Liver (tissue), 9 donors: ENCODE measurements around the gene RPTOR. TPM values are rescaled to one million over a fixed set of nuclear protein-coding genes. Genes with fewer than 3 reads are reported as not detected.

Source experiments
- DNase-seq: peaks from one replicate; pipeline ENCODE4 v3.0.0-alpha.2; 2017; ENCODE audit warnings: low spot score
- H3K27ac ChIP-seq, 2 donors: one replicate each; pipeline ENCODE4 v1.7.0; 2013; ENCODE audit warnings: inconsistent platforms in 2 of 2, low read length in 2 of 2, control low read depth in 1 of 2, low read depth in 1 of 2, mild to moderate bottlenecking in 1 of 2
- H3K27me3 ChIP-seq, 4 donors: one replicate each; pipeline versions ENCODE4 v1.6.1 to v1.7.0; 2013; ENCODE audit warnings: low read length in 3 of 4, inconsistent platforms in 1 of 4, mild to moderate bottlenecking in 1 of 4, moderate library complexity in 1 of 4; ENCODE audit not compliant: control insufficient read depth in 4 of 4, insufficient read depth in 4 of 4
- H3K36me3 ChIP-seq, 4 donors: one replicate each; pipeline versions ENCODE4 v1.6.1 to v1.7.0; 2013; ENCODE audit warnings: low read length in 3 of 4, mild to moderate bottlenecking in 3 of 4, low read depth in 1 of 4, moderate library complexity in 1 of 4; ENCODE audit not compliant: control insufficient read depth in 4 of 4, insufficient read depth in 3 of 4
- H3K4me1 ChIP-seq, 4 donors: one replicate each; pipeline versions ENCODE4 v1.6.1 to v1.7.0; 2013; ENCODE audit warnings: low read length in 3 of 4, mild to moderate bottlenecking in 3 of 4, moderate library complexity in 1 of 4; ENCODE audit not compliant: control insufficient read depth in 4 of 4, insufficient read depth in 4 of 4
- H3K4me3 ChIP-seq, 3 donors: one replicate each; pipeline versions ENCODE4 v1.6.1 to v1.7.0; 2013; ENCODE audit warnings: low read length in 3 of 3, control low read depth in 1 of 3, low read depth in 1 of 3, mild to moderate bottlenecking in 1 of 3
- H3K9ac ChIP-seq, 2 donors: one replicate each; pipeline ENCODE4 v1.7.0; 2013; ENCODE audit warnings: low read length in 2 of 2, mild to moderate bottlenecking in 2 of 2, moderate library complexity in 2 of 2, control low read depth in 1 of 2, low read depth in 1 of 2
- H3K9me3 ChIP-seq, 4 donors: one replicate each; pipeline versions ENCODE4 v1.6.1 to v1.7.0; 2013; ENCODE audit warnings: low read length in 3 of 4; ENCODE audit not compliant: control insufficient read depth in 4 of 4
- ATF3 ChIP-seq: IDR thresholded peaks from 2 replicates; pipeline ENCODE4 v1.6.1; 2016; ENCODE audit warnings: antibody characterized with exemption
- CTCF ChIP-seq: fragments of 150-350 bp; IDR thresholded peaks from 2 replicates; pipeline ENCODE4 v1.5.1; 2017; ENCODE audit warnings: improper control_type of control experiment, low read depth, low read length; ENCODE audit not compliant: missing input control
- EGR1 ChIP-seq, 2 donors: IDR thresholded peaks; 2 replicates each; pipeline ENCODE4 v1.6.1; 2016 to 2018; ENCODE audit warnings: antibody characterized with exemption in 2 of 2, low read depth in 2 of 2
- FOXA1 ChIP-seq: IDR thresholded peaks from 2 replicates; pipeline ENCODE4 v1.6.1; 2016; ENCODE audit warnings: antibody characterized with exemption
- FOXA2 ChIP-seq: IDR thresholded peaks from 2 replicates; pipeline ENCODE4 v1.6.1; 2016; ENCODE audit warnings: antibody characterized with exemption
- HNF4A ChIP-seq, 2 donors: conservative IDR thresholded peaks; 2 replicates each; pipeline ENCODE4 v1.6.1; 2016; ENCODE audit warnings: antibody characterized with exemption in 2 of 2, mild to moderate bottlenecking in 2 of 2
- HNF4G ChIP-seq: IDR thresholded peaks from 2 replicates; pipeline ENCODE4 v1.6.1; 2016; ENCODE audit warnings: antibody characterized with exemption
- NR2F2 ChIP-seq: IDR thresholded peaks from 2 replicates; pipeline ENCODE4 v1.6.1; 2016; ENCODE audit warnings: antibody characterized with exemption
- RAD21 ChIP-seq, 2 donors: IDR thresholded peaks; 2 replicates each; pipeline ENCODE4 v1.6.1; 2016; ENCODE audit warnings: antibody characterized with exemption in 2 of 2, mild to moderate bottlenecking in 2 of 2
- REST ChIP-seq: IDR thresholded peaks from 2 replicates; pipeline ENCODE4 v1.6.1; 2016; ENCODE audit warnings: antibody characterized with exemption, mild to moderate bottlenecking
- SP1 ChIP-seq: IDR thresholded peaks from 2 replicates; pipeline ENCODE4 v1.6.1; 2018; ENCODE audit warnings: antibody characterized with exemption, mild to moderate bottlenecking
- ZBTB33 ChIP-seq: IDR thresholded peaks from 2 replicates; pipeline ENCODE4 v1.6.1; 2016; ENCODE audit warnings: antibody characterized with exemption
- WGBS: extraction: QIAGEN DNeasy Blood & Tissue Kit; methylation state at CpG from one replicate; pipeline ENCODE4 v1.1.7; 2013; 5-methylcytosine and 5-hydroxymethylcytosine counted together
- polyA plus RNA-seq, 2 donors: library from polyadenylated mRNA; stranded (reverse) in 1 of 2; unstranded in 1 of 2; fragments of 200-250 nt in 1 of 2; fragments of >200 nt in 1 of 2; fragmentation: Nextera tagmentation in 1 of 2; extraction: Ambion mirVana in 1 of 2; gene quantifications; one replicate each; pipeline versions ENCODE4 v1.2.1 to v1.2.3, GENCODE V29; 2013 to 2015
- total RNA-seq, 2 donors: library from RNA; depleted of rRNA; stranded (reverse); fragments of >200 nt; gene quantifications; one replicate each; pipeline ENCODE4 v1.2.3, GENCODE V29; 2014
- donor health status: healthy.
- donor health status: healthy.
- donor health status: healthy.
- donor health status: healthy.
- donor health status: healthy.

RPTOR gene
- total and polyA plus RNA-seq, 4 donors = 4.8 to 25.4 (median 11.6) TPM

- no peak for DNase-seq
- WGBS = 92% methylated on average over 10 of the region's 10 CpGs
- Histone ChIP-seq H3K9me3 (no peaks in the 10 kb centered on the region), H3K27ac (no peak overlapping the region), H3K4me1 (no peaks in the 10 kb centered on the region), H3K4me3 (no peak overlapping the region), H3K9ac (no peak overlapping the region), H3K27me3 (no peaks in the 10 kb centered on the region), H3K36me3 (peaks cover 0 to 2% (median under 1%) of the 10 kb centered on the region in 4 donors)
- TF ChIP-seq ATF3 (no peak), HNF4A (conservative IDR thresholded peaks at IDR 0.05) (no peak), REST (no peak), ZBTB33 (no peak), SP1 (no peak), NR2F2 (no peak), FOXA1 (no peak), RAD21 (IDR thresholded peaks at IDR 0.05) (no peak)
Observed at GRCh38 chr17:80631142-80632045, 86.8 kb downstream of the RPTOR start.

- WGBS = 83% methylated on average over 12 of the region's 12 CpGs
- H3K9me3 ChIP-seq = no peaks in the 10 kb centered on the region
- DNase-seq = no peak
- no peak overlapping the region for H3K27ac ChIP-seq
- no peak for TF ChIP-seq FOXA1
- TF ChIP-seq REST = no peak
- no peak for TF ChIP-seq FOXA2
- TF ChIP-seq HNF4G = no peak
- no peak for TF ChIP-seq EGR1 (IDR thresholded peaks at IDR 0.05; ENCODE audit: low read depth in 2 of 2)
- TF ChIP-seq SP1 = no peak
- no peak for TF ChIP-seq CTCF
- no peak for TF ChIP-seq RAD21 (IDR thresholded peaks at IDR 0.05)
- no peak for TF ChIP-seq NR2F2
- no peaks in the 10 kb centered on the region for H3K36me3 ChIP-seq
- H3K4me1 ChIP-seq = no peaks in the 10 kb centered on the region
- no peak overlapping the region for H3K4me3 ChIP-seq
- H3K9ac ChIP-seq = no peak overlapping the region
- no peaks in the 10 kb centered on the region for H3K27me3 ChIP-seq
Observed at GRCh38 chr17:80632046-80632581, 87.5 kb downstream of the RPTOR start.
